GM18507 (cell line): ENCODE results near the gene PDZK1IP1.
"Not testable (repeated sequence)": the region's sequence is repeated elsewhere in the genome, so short reads cannot be mapped to it uniquely, and the experiment has no call there.

Experiments
- DNase-seq: peaks from one replicate; pipeline ENCODE4 v3.0.0; 2011; ENCODE audit warnings: low read depth; ENCODE audit not compliant: insufficient read length; ENCODE audit errors: extremely low spot score
- FAIRE-seq: peaks from 2 replicates; lab custom pipeline; 2011; peaks lifted over from hg19 to GRCh38; lab: Jason Lieb, UNC

PDZK1IP1 gene

DNA sequence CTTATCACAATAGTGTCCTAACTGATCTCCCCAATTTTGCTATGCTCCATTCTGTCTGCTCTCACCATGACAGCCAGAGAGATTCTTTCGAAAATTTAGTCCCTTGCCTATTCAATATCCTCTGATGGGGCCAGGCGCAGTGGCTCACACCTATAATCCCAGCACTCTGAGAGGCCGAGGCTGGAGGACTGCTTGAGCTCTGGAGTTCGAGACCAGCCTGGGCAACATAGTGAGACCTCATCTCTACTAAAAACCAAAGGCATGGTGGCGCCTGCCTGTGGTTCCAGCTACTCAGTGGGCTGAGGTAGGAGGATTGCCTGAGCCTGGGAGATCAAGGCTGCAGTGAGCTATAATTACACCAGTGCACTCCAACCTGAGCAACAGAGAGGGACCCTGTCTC lies 16.1 kb upstream of the PDZK1IP1 start:
- FAIRE-seq (no peak), DNase-seq (no peak)

DNA sequence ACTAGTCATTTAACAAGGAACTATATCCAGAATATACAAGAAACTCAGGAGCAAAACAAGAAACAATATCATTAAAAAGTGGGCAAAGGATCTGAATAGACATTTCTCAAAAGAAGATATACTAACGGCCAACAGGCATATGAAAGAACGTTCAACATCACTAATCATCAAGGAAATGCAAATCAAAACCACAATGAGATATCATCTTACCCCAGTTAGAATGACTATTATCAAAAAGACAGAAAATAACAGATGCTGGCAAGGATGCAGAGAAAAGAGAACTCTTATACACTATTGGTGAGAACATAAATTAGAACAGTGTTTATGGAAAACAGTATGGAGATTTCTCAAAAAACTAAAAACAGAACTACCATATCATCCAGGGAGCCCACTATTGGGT lies 13.7 kb upstream of the PDZK1IP1 start:
- not testable (repeated sequence) for FAIRE-seq, DNase-seq

DNA sequence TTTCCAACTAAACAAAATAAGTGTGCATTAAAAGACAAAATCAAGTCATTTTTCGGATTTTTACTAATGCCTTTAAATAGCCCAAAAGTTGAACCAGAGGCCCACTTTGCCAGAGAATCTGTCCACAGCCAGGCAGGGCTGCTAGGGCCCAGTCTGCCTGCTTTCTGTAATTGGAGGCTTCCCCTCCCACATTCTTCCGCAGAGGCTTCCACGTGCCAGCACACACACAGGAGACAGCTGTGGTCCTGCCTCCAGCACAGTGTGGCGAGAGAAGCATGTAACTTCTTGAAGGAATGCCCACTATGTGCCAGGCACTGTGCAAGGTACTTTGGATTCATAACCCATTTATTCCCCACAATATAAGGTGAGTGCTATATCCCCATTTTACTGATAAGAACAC lies 11.3 kb upstream of the PDZK1IP1 start:
- FAIRE-seq (no peak), DNase-seq (no peak)

DNA sequence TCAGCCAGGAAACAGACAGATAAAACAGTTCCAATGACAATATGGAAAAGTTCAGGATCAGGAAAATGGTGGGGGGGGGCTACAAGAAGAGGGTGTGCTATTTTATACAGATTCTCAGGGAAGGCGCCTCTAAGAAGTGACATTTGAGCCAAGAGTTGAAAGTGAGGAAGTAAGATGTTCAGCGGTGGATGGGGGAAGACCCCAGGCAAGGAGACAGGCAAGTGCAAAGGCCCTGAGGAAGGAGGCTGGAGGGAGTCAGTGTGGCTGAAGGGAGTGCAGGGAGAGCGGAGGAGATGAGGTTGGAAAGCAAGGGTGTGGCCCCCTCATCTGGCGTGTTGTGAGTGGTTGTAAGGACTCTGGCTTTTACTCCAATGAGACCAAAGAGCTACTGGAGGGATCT lies 8.4 kb upstream of the PDZK1IP1 start:
- FAIRE-seq (no peak), DNase-seq (no peak)

DNA sequence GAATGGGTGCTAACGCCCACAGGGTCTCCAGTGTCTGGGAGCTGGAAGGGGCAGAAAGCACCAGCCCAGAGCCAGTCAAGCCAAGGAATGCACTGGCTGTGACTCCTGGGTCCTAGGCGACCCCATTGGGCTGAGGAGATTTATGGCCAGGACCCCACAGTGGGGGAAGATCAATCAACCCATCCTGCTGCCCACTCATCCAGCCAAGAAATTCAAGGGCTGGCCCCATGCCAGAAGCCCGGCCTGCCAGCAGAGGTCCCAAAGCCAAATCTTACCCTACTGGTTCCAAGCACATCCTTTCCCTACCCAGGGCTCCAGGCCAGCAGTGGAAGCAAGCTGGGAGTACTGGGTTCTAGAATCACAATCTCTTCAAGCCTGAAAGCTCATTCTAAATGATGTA lies 6.8 kb upstream of the PDZK1IP1 start:
- FAIRE-seq: no peak
- DNase-seq: no peak

DNA sequence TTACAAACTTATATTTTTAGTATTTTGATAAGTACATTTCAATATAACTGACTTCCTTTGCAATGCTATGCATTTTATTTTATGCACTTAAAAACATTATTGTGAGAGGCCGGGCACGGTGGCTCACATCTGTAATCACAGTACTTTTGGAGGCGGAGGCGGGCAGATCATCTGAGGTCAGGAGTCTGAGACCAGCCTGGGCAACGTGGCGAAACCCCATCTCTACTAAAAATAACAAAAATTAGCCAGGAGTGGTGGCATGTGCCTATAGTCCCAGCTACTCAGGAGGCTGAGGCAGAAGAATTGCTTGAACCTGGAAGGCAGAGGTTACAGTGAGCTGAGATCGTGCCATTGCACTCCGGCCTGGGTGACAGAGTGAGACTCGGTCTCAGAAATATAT lies 6.1 kb upstream of the PDZK1IP1 start:
- DNase-seq, FAIRE-seq: not testable (repeated sequence)

DNA sequence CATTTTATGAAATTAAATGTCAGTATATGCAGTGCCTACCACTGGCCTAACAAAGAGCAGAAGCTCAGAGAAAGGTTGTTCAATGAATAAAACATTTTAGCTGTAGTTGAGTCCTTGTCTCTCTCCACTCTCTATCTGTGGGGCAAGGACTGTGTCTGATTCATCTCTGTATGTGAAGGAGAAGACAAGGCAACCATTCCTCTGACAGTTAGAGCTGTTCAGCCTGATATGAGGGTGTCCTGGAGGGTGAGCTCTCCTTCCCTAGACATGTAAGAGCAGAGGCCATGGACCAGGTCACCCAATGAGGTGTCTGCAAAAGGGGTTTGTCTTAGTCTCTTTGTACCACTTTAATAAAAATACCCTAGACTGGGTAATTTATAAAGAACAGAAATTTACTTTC lies 4.5 kb upstream of the PDZK1IP1 start:
- FAIRE-seq: no peak
- no peak for DNase-seq

DNA sequence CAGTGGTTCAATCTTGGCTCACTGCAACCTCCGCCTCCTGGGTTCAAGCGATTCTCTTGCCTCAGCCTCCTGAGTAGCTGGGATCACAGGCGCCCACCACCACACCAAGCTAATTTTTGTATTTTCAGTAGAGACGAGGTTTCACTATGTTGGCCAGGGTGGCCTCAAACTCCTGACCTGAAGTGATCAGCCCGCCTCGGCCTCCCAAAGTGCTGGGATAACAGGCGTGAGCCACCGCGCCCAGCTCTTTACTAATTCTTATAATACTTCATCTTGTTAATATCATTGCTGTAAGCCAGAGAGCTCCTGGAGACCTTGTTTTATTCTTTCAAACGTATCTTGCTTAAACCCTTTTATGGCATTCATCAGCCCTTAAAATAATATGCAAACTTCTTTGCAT lies 3.7 kb upstream of the PDZK1IP1 start:
- not testable (repeated sequence) for DNase-seq, FAIRE-seq

DNA sequence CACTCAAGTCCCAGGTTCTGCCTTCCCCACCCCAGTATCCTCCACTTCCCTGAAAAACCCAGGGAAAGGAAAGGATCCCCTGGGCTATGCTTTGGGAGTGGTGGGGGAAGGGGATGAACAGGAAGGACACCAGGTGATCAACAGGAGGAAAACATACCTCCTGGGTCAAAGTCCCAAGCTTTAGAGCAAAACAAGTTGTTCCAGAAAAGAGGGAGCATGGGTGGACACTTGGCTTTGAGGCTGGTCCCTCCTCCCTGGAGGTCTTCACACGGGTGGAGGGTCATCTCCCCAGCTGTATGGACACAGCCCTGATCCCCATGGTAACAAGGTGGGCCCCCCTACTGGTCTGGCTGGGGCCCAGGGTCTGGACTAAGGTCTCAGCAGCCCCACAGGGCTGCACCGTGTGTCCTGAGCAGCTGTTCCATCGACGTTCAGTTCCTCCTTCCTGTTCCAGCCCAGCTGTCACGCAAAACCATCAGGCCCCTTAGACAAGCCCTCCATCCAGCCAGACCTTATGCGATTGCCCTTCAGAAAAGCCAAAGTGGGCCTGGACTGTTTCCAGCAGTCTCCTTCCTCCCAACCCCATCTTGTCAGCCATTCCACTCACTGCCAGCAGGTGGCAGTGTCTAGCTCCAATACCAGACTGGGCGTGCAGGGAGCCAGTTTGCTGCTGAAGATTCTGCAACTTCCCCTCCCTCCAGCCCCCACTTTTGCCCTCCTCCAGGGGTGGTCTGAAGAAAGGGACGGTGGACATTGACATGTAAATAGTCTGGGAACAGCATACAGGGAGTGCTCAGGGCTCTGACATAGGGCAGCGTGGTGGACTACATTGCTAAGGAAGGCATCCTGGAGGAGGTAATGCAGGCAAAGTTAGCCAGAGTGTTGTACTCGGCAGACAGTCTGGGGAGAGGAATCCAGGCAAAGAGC lies 2.9 kb upstream of the PDZK1IP1 start:
- FAIRE-seq (peak; percentile 94), DNase-seq (peak; percentile 40)

DNA sequence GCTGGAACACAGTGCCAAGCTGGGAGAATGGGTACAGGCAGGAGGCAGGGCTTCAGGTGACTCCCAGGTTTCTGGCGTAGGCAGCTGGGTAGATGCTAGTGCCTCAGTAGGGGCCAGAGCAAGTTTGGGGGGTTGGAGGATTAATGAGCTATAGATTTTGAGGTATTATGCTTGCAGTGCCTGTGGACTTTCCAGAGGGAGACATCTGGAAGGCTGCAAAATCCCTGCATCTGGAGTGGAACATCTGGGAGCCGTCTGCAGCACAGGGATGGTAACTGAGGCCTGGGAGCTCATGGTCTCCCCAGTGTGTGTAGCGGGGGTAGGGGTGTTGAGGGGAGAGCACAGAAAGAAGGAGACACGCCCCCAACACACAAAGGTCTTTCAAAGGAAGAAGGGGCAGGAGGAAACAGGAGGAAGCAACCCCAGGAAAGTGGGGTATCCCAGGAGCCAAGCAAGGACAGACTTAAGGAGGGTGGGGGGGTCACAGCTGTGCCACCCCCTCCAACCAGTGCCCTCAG lies 2.2 kb upstream of the PDZK1IP1 start:
- DNase-seq: no peak
- no peak for FAIRE-seq

DNA sequence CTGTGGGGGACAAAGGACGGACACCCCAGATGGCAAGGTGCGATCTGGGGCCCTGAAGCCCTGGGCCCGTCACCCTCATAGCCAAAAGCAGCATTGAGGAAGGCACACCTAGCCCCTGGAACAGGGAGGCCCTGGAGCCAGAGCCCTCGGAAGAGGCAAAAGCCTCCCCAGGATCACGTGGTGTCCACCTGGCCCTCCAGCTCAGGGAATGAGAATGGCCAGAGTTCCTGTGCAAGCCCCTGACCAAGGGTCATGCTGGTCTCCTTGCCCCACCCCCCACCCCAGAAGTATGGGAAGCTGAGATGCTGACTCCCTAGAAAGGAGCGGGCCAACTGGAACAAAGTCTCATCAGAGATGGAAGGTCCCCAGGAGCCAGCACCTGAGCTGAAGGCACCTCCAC lies 1.0 kb upstream of the PDZK1IP1 start:
- FAIRE-seq (no peak), DNase-seq (no peak)

DNA sequence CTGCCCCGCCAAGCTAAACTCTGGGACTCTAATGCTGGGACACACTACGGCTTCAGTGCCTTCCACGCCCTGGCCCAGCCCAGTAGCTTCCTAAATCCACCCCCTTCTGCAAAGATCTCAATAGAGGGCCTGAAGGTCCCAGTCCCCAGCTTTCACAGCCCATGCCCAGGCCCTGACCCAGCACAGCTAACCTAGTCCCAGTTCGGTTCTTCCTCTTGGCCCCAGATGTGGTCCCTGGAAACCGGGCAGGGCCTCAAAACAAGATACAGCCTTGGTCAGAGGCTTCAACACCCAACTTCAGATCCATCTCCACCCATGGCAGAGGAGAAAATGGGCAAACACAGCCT lies 646 bp upstream of the PDZK1IP1 start:
- DNase-seq: no peak
- FAIRE-seq: no peak

DNA sequence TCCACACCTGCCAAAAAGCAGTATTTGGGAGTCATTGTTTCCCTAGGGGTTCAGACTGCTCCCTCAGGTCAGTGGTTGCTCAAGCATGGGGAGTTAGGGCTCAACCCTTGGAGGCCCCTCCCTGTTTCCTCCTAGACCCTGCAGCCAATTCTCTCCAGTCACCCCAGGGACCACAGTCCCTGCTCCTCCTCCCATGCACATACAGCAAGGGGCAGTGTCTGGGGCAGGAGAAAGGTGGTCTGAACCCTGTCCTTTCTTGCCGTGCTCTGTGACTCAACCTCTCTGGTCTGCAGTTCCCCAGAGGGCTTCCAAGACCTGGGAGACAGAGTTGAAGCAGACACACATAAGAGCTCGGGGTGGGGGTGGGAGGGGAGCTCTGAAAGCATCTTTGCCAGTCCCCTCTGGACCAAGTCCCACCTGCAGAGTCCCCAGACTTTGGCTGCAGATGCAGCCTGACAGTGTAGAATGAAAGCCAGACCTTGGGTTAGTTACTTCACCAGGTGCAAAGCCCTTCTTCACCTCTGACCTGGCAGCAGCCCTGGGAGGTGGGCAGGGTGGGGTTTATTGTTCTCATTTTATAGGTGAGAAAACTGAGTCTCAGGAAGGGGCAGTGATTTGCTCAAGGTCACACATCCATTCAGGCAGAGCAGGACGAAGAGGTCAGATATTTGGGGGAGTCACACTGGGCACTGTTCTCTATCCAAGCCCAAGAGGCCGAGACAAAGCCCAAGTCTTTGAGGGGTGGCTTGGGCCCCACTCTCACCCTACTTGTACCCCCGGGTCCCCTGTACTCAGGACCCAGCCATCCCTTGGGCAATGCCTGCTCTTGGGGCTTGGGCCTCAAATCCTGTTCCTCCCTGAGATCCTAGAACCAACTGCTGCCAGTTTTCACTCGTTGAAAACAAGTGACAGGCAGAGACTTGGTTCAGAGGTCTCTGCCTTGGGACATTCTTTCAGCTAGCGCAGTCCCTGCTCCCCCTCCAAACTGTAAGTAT lies 748 bp downstream of the PDZK1IP1 start:
- DNase-seq (no peak), FAIRE-seq (no peak)

DNA sequence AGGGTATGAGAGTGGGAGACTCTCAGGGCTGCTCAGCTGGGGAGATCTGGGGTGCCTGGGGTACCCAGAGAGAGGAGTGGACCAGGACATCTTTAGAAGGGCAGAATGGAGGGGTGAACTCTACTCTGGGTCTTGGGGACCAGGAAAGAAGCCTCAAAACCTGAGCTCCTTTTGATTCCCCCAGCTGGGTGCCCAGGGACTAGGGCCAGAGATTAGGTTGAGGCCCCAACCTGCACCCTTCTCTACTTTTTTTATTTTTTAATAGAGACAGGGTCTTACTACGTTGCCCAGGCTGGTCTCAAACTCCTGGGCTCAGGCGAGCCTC lies 1.9 kb downstream of the PDZK1IP1 start:
- no peak for FAIRE-seq
- no peak for DNase-seq

DNA sequence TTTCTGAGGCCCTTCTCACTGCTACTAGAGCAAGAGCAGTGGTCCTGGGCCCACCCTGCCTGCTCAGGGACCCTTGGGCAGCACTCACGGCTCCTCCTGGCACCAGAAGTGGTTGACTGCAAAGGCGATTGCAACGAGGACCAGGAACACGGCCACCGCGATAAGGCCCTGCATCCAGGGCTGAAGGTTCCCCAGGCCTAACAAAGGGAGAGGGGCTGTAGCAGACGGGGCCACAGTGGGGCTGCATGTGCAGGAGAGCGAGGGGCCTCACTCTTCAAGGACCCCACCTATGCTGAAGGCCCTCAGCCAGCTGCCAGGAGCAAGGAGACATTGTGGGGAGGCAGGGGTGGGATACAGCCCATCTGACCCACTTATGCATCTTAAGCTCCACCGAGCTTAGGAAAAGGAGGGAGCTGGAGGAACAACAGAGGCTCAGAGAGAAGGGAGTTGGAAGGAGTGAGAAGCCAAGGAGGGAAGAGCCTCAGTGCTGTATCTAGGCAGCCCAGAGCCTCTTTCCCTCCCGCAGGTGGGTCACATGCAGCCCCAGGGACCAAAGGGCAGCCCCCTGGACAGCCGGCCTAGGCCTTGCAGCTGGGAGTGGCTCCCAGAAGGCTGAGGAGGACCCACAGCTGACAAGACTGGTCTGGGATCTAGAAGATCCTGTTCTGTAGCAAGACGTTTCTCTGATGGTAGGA lies 2.5 kb downstream of the PDZK1IP1 start:
- DNase-seq (no peak), FAIRE-seq (no peak)

DNA sequence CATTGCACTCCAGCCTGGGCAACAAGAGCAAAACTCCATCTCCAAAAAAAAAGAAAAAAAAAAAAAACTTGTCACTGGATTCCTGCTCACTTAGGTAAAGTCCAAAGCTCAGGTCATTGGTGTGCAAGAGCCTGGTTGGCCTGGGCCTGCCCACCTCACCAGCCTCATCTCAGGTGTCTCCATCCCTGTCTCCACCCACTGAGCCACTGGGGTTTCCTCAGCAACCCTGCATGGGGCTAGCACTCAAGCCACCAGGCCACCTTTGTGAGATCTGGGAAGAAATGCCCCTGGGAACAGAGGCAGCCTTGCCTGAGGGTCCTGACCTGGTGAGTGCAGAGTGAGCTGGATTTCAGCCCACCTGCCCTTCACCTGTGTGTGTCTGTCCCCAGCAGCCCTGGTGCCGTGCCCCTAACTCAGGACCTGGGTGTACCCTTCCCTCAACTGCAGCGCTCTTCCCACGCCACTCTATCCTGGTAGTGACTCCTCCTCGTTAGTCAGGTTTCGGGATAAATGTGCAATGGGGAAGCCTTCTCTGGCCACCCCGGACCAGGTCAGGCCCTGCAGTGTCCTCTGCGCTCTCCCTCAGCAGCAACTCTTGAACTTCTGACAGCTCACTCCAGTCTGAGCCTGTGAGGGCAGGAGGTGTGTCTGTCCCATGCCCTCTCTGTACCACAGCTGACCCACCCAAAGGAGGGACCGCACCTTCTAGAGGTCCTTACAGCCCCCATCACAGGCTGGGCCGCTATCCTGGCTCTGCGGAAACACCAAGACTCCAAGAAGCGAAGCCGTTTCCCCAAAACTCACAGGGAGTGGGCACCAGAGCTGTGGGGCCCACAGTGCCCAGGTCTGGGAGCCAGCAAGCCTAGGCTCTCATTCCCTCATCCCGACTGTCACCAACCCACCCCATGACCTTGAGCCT lies 3.3 kb downstream of the PDZK1IP1 start:
- no peak for DNase-seq
- FAIRE-seq: no peak

DNA sequence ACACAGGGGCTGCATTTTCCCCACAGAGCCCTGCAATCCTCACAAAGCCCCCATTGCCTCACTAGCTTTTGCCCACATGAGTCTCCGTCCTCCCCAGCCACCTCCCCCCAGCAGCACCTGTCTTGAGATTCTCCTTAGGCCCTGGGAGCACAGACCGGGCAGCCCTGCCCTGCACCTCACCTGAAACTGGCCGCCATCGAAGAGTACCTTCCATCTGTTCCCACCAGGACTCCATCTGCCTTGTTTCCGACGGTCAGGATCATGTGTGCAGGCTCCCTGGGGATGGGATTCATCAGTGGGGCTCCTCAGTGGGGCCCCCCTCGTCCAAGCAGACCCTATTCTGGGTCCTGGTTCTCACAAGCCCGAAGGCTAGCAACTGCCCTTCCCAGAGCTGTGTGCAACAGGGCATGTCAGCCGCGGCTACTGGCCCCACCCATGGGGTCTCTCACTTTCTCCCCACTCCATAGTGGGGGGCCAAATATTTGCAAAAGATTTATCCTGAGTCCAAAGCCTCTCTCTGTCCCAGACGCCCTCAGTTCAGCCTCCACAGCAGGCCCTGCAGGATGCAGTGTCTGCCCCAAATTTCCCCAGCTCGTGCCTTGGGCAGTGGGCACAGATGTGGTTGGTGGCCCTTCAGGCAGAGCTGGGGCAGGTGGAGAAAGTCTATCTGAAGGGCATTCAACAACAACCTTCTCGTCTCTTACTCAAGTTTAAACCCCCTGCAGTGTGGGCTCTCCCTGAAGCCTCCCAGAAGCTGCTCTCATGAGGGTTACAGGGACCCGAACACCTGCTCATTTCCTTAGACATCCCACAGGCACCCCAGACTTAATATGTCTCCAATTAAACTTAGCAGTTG lies 4.8 kb downstream of the PDZK1IP1 start:
- FAIRE-seq: no peak
- no peak for DNase-seq
